ENCODE results near the gene RHOB.

The RHOB gene

DNA sequence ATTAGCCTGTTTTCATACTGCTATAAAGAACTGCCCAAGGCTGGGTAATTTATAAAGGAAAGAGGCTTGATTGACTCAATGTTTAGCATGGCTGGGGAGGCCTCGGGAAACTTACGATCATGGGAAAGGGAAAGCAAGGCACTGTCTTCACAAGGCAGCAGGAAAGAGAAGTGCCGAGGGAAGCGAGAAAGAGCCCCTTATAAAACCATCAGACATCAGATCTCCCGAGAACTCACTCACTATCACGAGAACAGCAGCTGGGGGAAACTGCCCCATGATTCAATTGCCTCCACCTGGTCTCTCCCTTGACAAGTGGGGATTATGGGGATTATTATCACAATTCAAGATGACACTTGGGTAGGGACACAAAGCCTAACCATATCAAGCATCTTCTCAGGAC lies 23.3 kb downstream of the RHOB start:
- DNase-seq (ENCODE audit: low read depth), result no peak
- no peak overlapping the region for H3K4me3 ChIP-seq (ENCODE audit: low read depth, low read length)
- TF ChIP-seq, protein P1, sequence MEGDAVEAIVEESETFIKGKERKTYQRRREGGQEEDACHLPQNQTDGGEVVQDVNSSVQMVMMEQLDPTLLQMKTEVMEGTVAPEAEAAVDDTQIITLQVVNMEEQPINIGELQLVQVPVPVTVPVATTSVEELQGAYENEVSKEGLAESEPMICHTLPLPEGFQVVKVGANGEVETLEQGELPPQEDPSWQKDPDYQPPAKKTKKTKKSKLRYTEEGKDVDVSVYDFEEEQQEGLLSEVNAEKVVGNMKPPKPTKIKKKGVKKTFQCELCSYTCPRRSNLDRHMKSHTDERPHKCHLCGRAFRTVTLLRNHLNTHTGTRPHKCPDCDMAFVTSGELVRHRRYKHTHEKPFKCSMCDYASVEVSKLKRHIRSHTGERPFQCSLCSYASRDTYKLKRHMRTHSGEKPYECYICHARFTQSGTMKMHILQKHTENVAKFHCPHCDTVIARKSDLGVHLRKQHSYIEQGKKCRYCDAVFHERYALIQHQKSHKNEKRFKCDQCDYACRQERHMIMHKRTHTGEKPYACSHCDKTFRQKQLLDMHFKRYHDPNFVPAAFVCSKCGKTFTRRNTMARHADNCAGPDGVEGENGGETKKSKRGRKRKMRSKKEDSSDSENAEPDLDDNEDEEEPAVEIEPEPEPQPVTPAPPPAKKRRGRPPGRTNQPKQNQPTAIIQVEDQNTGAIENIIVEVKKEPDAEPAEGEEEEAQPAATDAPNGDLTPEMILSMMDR (IDR thresholded peaks at IDR 0.05; ENCODE audit: insufficient read depth, low read depth, low read length, missing control alignments), result no peak

DNA sequence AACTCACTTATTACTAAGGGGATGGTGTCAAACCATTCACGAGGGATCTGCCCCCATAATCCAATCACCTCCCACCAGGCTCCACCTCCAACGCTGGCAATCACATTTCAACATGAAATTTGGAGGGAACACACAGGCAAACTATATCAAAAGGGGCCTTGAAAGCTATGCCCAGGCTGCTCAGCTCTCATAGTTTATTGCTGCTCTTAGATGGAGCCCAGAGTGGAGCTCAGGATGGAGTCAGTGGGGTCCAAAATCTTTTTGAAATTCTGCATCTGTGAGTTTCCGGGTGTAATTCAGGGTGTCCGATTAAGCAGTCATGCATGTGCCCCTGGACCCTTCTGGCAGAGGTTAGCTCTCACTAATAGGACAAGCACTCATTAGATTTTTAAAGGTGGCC lies 24.3 kb downstream of the RHOB start:
- TF ChIP-seq, protein P1 (IDR thresholded peaks at IDR 0.05; ENCODE audit: insufficient read depth, low read depth, low read length, missing control alignments), result no peak
- DNase-seq (ENCODE audit: low read depth), result no peak
- no peak overlapping the region for H3K4me3 ChIP-seq (ENCODE audit: low read depth, low read length)

DNA sequence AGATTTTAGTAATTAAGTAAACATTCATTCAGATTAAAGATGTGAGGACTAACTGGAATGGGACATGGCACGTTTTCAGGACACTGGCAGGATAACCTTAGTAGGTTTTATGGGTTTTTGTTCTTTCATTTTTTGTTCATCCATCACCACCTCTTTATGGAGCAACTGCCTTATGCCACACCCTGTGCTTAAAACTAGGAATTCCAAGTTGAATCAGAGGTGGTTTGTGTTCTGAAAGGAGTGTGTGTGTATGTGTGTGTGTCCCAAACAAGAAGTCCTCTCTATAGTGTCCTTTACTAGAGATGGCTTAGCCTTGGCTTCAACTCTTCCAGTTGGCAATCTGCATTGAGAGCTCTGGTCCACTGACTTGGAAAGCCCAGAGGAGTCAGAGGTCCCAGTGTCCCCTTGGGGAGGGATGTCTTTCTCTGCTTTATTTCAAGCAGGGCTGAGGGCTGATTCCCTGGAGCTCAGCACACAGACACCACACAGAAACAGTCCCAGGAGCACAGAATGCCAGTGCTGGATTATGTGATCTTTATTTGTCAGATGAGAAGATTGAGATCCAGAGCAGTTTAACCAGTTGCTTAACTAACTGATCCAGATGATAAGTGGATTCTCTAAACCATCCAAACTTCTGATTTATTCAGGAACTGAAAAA lies 25.2 kb downstream of the RHOB start:
- no peak for DNase-seq (ENCODE audit: low read depth)
- TF ChIP-seq, protein P1 (IDR thresholded peaks at IDR 0.05; ENCODE audit: insufficient read depth, low read depth, low read length, missing control alignments), result no peak

DNA sequence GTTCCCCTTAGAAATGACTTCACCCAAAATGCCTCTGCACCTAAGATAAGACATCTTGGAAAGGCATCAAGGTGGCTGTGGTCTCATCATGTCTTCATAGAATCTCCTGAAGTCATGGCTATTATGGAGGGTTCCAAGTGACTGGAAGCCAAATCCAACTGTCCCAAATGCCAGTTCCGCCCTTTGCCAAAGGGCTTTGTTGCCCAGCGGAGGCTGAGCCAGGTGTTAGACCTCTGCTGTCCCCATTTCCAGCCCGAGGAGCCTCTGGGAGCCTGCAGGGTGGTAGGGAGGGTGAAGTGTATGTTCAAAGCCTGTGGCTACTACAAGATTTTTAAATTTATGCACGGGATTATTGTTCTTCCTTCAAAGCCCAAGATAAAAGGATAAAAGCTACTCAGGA lies 25.7 kb downstream of the RHOB start:
- no peak for DNase-seq (ENCODE audit: low read depth)
- no peak overlapping the region for H3K4me3 ChIP-seq (ENCODE audit: low read depth, low read length)
- TF ChIP-seq, protein P1 (IDR thresholded peaks at IDR 0.05; ENCODE audit: insufficient read depth, low read depth, low read length, missing control alignments), result no peak

More for the DNA sequence above, 25.2 kb downstream of the RHOB start:
- no peak overlapping the region for H3K4me3 ChIP-seq (ENCODE audit: low read depth, low read length)

DNA sequence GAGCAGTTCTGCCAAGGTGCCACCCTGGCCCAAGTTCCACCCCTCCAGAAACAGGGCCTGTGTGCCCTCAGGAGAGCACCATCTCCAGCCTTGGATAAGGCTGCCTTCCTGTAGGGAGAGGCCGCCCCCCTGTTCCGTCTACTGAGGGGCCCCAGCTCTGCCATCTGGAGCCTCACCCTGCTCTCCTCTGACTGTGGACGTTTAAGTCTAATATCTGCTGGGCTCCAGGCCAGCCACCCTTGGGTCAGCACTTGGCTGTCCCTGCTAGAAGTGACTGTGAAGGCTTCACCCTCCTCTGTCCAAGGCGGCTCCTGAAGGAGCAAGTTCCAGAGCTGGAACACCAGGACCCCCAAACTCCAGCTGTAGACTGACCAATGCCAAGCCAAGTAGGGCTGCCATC lies 26.3 kb downstream of the RHOB start:
- no peak overlapping the region for H3K4me3 ChIP-seq (ENCODE audit: low read depth, low read length)
- DNase-seq (ENCODE audit: low read depth), result no peak
- TF ChIP-seq, protein P1 (IDR thresholded peaks at IDR 0.05; ENCODE audit: insufficient read depth, low read depth, low read length, missing control alignments), result no peak

DNA sequence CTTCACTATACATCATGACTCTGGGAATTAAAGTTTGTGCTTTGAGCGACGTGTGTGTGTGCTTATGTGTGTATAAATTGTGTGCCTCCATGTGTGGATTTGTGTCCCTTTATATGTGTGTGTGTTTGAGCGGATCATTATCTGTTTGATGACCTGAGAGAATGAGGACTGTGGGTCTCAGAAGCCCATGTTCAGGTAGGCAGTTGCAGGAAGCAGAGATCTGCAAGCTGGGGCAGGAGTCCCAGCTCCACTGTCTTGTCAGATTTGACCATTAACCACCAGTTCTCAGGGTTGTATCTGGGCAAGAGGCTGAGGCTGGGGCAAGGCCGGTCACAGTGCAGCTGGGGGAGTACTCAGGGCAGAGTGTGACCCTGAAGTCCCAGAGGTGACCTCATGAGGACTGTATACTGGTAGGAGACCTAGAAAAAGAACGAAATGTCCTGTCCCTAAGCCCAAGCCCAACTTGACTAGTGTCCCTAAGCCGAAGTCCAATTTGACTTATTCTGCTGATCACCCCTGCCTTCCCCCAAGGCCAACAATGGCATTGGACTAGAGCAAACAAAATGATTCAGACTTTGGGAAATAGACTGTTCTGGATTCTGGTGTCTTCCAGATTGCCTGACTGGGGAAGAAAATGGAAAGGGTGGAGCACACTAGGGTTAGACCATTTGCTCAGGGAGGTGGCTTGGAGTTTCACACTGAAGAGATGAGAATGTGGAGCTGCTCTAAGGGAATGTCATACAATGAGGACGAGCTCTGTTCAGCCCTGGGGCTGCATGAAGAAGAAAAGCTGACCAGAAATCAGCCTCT lies 28.1 kb downstream of the RHOB start:
- TF ChIP-seq, protein P1 (IDR thresholded peaks at IDR 0.05; ENCODE audit: insufficient read depth, low read depth, low read length, missing control alignments), result no peak
- DNase-seq (ENCODE audit: low read depth), result no peak
- H3K4me3 ChIP-seq (ENCODE audit: low read depth, low read length), result no peak overlapping the region

Data from GM12865 (cell line).